Esophagus muscularis mucosa (tissue), 4 donors: ENCODE data around the gene MERTK. TPM values are rescaled to one million over a fixed set of nuclear protein-coding genes. Genes with fewer than 3 reads are reported as not detected.

Experiments
- DNase-seq: peaks from one replicate; pipeline ENCODE4 v3.0.0-alpha.2; 2017; ENCODE audit errors: extremely low spot score
- H3K27ac ChIP-seq, 4 donors: fragments of 200-600 bp; sonication (generic); replicated peaks in 1 of 4; 1 replicate in 3 of 4; 2 replicates in 1 of 4; pipeline ENCODE4 v1.5.1; 2016 to 2019; ENCODE audit warnings: mild to moderate bottlenecking in 1 of 4
- H3K27me3 ChIP-seq, 4 donors: fragments of 200-600 bp; sonication (generic); one replicate each; pipeline versions ENCODE4 v1.5.1 to v1.6.0; 2016 to 2019
- H3K36me3 ChIP-seq, 4 donors: fragments of 200-600 bp; sonication (generic); one replicate each; pipeline ENCODE4 v1.5.1; 2016 to 2019
- H3K4me1 ChIP-seq, 4 donors: fragments of 200-600 bp; sonication (generic); one replicate each; pipeline ENCODE4 v1.5.1; 2016 to 2019
- H3K4me3 ChIP-seq, 4 donors: fragments of 200-600 bp; sonication (generic); 1 replicate in 2 of 4; 2 replicates in 2 of 4; pipeline ENCODE4 v1.5.1; 2016 to 2019; ENCODE audit warnings: mild to moderate bottlenecking in 4 of 4, moderate library complexity in 1 of 4
- H3K9me3 ChIP-seq, 4 donors: fragments of 200-600 bp; sonication (generic); 1 replicate in 3 of 4; 2 replicates in 1 of 4; pipeline ENCODE4 v1.5.1; 2016 to 2019
- CTCF ChIP-seq, 3 experiments: fragments of 200-600 bp in 2 of 3; fragments of 450-650 bp in 1 of 3; sonication (generic) in 2 of 3; IDR thresholded peaks; one replicate each; pipeline ENCODE4 v1.5.1; 2017 to 2019; ENCODE audit warnings: antibody characterized with exemption in 3 of 3, mild to moderate bottlenecking in 2 of 3, moderate library complexity in 1 of 3
- EP300 ChIP-seq: sonication (generic); formaldehyde crosslinking; IDR thresholded peaks from one replicate; pipeline ENCODE4 v1.6.1; 2017; ENCODE audit warnings: antibody characterized with exemption
- POLR2A ChIP-seq: fragments of 450-650 bp; IDR thresholded peaks from one replicate; pipeline ENCODE4 v1.6.1; 2017; ENCODE audit warnings: antibody characterized with exemption, moderate library complexity, mild to moderate bottlenecking, low read depth
- POLR2AphosphoS5 ChIP-seq, 2 donors: sonication (generic); formaldehyde crosslinking; IDR thresholded peaks; one replicate each; pipeline ENCODE4 v1.6.1; 2017; ENCODE audit warnings: antibody characterized with exemption in 2 of 2
- WGBS: methylation state at CpG from one replicate; pipeline ENCODE4 v1.1.5; 2018; 5-methylcytosine and 5-hydroxymethylcytosine counted together
- intact Hi-C: fragments of 100-400 bp; cut with DNase I; formaldehyde crosslinking; loops from one replicate; pipeline ENCODE4 v1.15.1; 2023
- total RNA-seq, 4 donors: library from RNA; depleted of rRNA; stranded (reverse); fragments of >200 nt; gene quantifications; one replicate each; pipeline versions ENCODE4 v1.1.0 to v1.2.1, GENCODE V29; 2016

Gene MERTK
- total RNA-seq, 4 donors from 2014 or later, result 19.9 to 31.0 (median 22.3) TPM

GRCh38 chr2:112005406-112006075 lies 107.1 kb downstream of the MERTK start:
- Histone ChIP-seq H3K4me3 (no peak overlapping the region), H3K9me3 (no peaks in the 10 kb centered on the region), H3K27ac (no peak overlapping the region), H3K27me3 (no peaks in the 10 kb centered on the region), H3K36me3 (peaks cover 10 to 62% (median 34%) of the 10 kb centered on the region in 4 donors), H3K4me1 (peaks cover 0 to 11% (median 3%) of the 10 kb centered on the region in 4 donors)
- WGBS, result 92% methylated on average over 5 of the region's 5 CpGs
- TF ChIP-seq POLR2AphosphoS5 (IDR thresholded peaks at IDR 0.05), result no peak
- no peak for TF ChIP-seq POLR2A
- no peak for TF ChIP-seq CTCF (IDR thresholded peaks at IDR 0.05)
- TF ChIP-seq EP300, result no peak
- intact Hi-C loops, result no loop called here
- no peak for DNase-seq

GRCh38 chr2:112006076-112006410 lies 107.6 kb downstream of the MERTK start:
- Histone ChIP-seq H3K27ac (no peak overlapping the region), H3K4me1 (peaks cover 0 to 11% (median 3%) of the 10 kb centered on the region in 4 donors), H3K9me3 (no peaks in the 10 kb centered on the region), H3K36me3 (peaks cover 10 to 66% (median 39%) of the 10 kb centered on the region in 4 donors), H3K27me3 (no peaks in the 10 kb centered on the region), H3K4me3 (no peak overlapping the region)
- TF ChIP-seq EP300 (no peak), CTCF (IDR thresholded peaks at IDR 0.05) (no peak), POLR2AphosphoS5 (IDR thresholded peaks at IDR 0.05) (no peak), POLR2A (no peak)
- no peak for DNase-seq
- intact Hi-C loops, result no loop called here
- 72% methylated on average over 4 of the region's 4 CpGs for WGBS

GRCh38 chr2:112007493-112007892 lies 109.1 kb downstream of the MERTK start:
- Histone ChIP-seq H3K9me3 (no peaks in the 10 kb centered on the region), H3K27ac (no peak overlapping the region), H3K4me3 (no peak overlapping the region), H3K36me3 (peaks cover 10 to 74% (median 51%) of the 10 kb centered on the region in 4 donors), H3K27me3 (no peaks in the 10 kb centered on the region), H3K4me1 (peaks cover 0 to 11% (median 0%) of the 10 kb centered on the region in 4 donors)
- WGBS, result 87% methylated on average over 2 of the region's 2 CpGs
- DNase-seq, result no peak
- intact Hi-C loops, result no loop called here
- TF ChIP-seq CTCF (IDR thresholded peaks at IDR 0.05) (no peak), EP300 (no peak), POLR2A (no peak), POLR2AphosphoS5 (IDR thresholded peaks at IDR 0.05) (no peak)

- Histone ChIP-seq H3K4me3 (no peak overlapping the region), H3K4me1 (peaks cover 0 to 11% (median 0%) of the 10 kb centered on the region in 4 donors), H3K36me3 (peaks cover 10 to 79% (median 56%) of the 10 kb centered on the region in 4 donors), H3K27ac (no peak overlapping the region), H3K27me3 (no peaks in the 10 kb centered on the region), H3K9me3 (no peaks in the 10 kb centered on the region)
- 86% methylated on average over 2 of the region's 2 CpGs for WGBS
- TF ChIP-seq POLR2A (no peak), CTCF (IDR thresholded peaks at IDR 0.05) (no peak), EP300 (no peak), POLR2AphosphoS5 (IDR thresholded peaks at IDR 0.05) (no peak)
- no peak for DNase-seq
- intact Hi-C loops, result no loop called here
These were observed 110.6 kb downstream of the MERTK start for GRCh38 chr2:112008910-112009485.
